B cell (primary cell): Measurements from ENCODE around the gene RAB25. TPM values are rescaled to one million over a fixed set of nuclear protein-coding genes. Genes with fewer than 3 reads are reported as not detected.

Source experiments
- ATAC-seq: fragments of 200-7000 bp; cut with Tn5 transposase; one replicate; pipeline ENCODE4 v1.10.0; 2021; ENCODE audit warnings: low read depth, mild to moderate bottlenecking, moderate number of reproducible peaks, moderate library complexity
- CTCF ChIA-PET: fragments of 350-600 bp; sonication (Branson Sonifier 250); formaldehyde crosslinking; loops from one replicate; lab custom pipeline; 2021; ENCODE audit warnings: antibody characterized with exemption, inconsistent platforms; lab: Charles Lee
- POLR2A ChIA-PET: fragments of 350-600 bp; sonication (Branson Sonifier 250); formaldehyde crosslinking; loops from one replicate; lab custom pipeline; 2021; ENCODE audit warnings: antibody characterized with exemption; lab: Charles Lee
- DNase-seq: peaks from one replicate; pipeline ENCODE4 v3.0.0; 2013
- H2AFZ ChIP-seq: 2 replicates; pipeline ENCODE4 v1.6.1; 2012; ENCODE audit warnings: mild to moderate bottlenecking, low read depth, low read length; ENCODE audit not compliant: insufficient read depth, poor library complexity, severe bottlenecking
- H3K27ac ChIP-seq, 2 donors: 1 replicate in 1 of 2; 2 replicates in 1 of 2; pipeline ENCODE4 v1.5.1; 2012 to 2013; ENCODE audit warnings: low read length in 2 of 2, mild to moderate bottlenecking in 2 of 2, moderate library complexity in 1 of 2
- H3K27me3 ChIP-seq, 4 experiments: fragments of 200-600 bp in 1 of 4; sonication (generic) in 1 of 4; replicated peaks in 1 of 4; 1 replicate in 2 of 4; 2 replicates in 2 of 4; pipeline versions ENCODE4 v1.6.1 to v1.7.0; 2013 to 2016; ENCODE audit warnings: low read length in 3 of 4, mild to moderate bottlenecking in 2 of 4, mixed read lengths in 1 of 4, moderate library complexity in 1 of 4; ENCODE audit not compliant: insufficient read depth in 4 of 4, control insufficient read depth in 3 of 4; ENCODE audit errors: control extremely low read depth in 1 of 4
- H3K36me3 ChIP-seq, 2 experiments: replicated peaks in 1 of 2; 1 replicate in 1 of 2; 2 replicates in 1 of 2; pipeline versions ENCODE4 v1.6.1 to v1.7.1; 2013; ENCODE audit warnings: low read length in 1 of 2; ENCODE audit not compliant: insufficient read depth in 2 of 2, control insufficient read depth in 1 of 2; ENCODE audit errors: control extremely low read depth in 1 of 2, extremely low read depth in 1 of 2
- H3K4me1 ChIP-seq, 2 donors: fragments of 200-600 bp in 1 of 2; sonication (generic) in 1 of 2; 1 replicate in 1 of 2; 2 replicates in 1 of 2; pipeline versions ENCODE4 v1.5.1 to v1.6.1; 2013 to 2017; ENCODE audit warnings: low read length in 2 of 2; ENCODE audit not compliant: control insufficient read depth in 2 of 2, insufficient read depth in 2 of 2
- H3K4me2 ChIP-seq: replicated peaks from 2 replicates; pipeline ENCODE3; 2012; ENCODE audit warnings: mild to moderate bottlenecking, low read depth, low read length; ENCODE audit not compliant: poor library complexity, severe bottlenecking
- H3K4me3 ChIP-seq, 5 experiments: fragments of 200-600 bp in 1 of 5; sonication (generic) in 1 of 5; 1 replicate in 3 of 5; 2 replicates in 2 of 5; pipeline versions ENCODE4 v1.5.1 to v1.7.0; 2011 to 2016; ENCODE audit warnings: low read length in 4 of 5, mild to moderate bottlenecking in 4 of 5, low read depth in 2 of 5, control low read depth in 1 of 5, moderate library complexity in 1 of 5; ENCODE audit not compliant: insufficient read depth in 1 of 5; ENCODE audit errors: control extremely low read depth in 1 of 5, extremely low read depth in 1 of 5
- H3K79me2 ChIP-seq: fragments of 200-600 bp; sonication (generic); one replicate; pipeline ENCODE4 v1.6.0; 2016; ENCODE audit warnings: low read length; ENCODE audit not compliant: control insufficient read depth, insufficient read depth
- H3K9ac ChIP-seq: fragments of 200-600 bp; sonication (generic); 2 replicates; pipeline ENCODE4 v1.6.1; 2017; ENCODE audit warnings: mild to moderate bottlenecking, low read length, moderate library complexity
- H3K9me3 ChIP-seq, 3 donors: one replicate each; pipeline versions ENCODE4 v1.6.1 to v1.7.1; 2013; ENCODE audit warnings: low read length in 2 of 3; ENCODE audit not compliant: control insufficient read depth in 2 of 3, insufficient read depth in 1 of 3; ENCODE audit errors: control extremely low read depth in 1 of 3
- H4K20me1 ChIP-seq: 2 replicates; pipeline ENCODE4 v1.6.0; 2012; ENCODE audit warnings: mild to moderate bottlenecking, low read length; ENCODE audit not compliant: insufficient read depth, control insufficient read depth, poor library complexity, severe bottlenecking
- H3K27ac Mint-ChIP-seq: one replicate; pipeline ENCODE4 v1.8.0; 2021; ENCODE audit warnings: mixed read lengths
- H3K27me3 Mint-ChIP-seq: one replicate; pipeline ENCODE4 v1.8.0; 2021; ENCODE audit warnings: mixed read lengths
- H3K4me1 Mint-ChIP-seq: one replicate; pipeline ENCODE4 v1.8.0; 2021; ENCODE audit warnings: mixed read lengths
- H3K4me3 Mint-ChIP-seq: one replicate; pipeline ENCODE4 v1.8.0; 2021; ENCODE audit warnings: mixed read lengths
- H3K9me3 Mint-ChIP-seq: one replicate; pipeline ENCODE4 v1.8.0; 2022; ENCODE audit warnings: mixed read lengths; ENCODE audit not compliant: insufficient read depth
- CTCF ChIP-seq: fragments of 200-600 bp; IDR thresholded peaks from one replicate; pipeline ENCODE4 v1.8.0; 2022; ENCODE audit warnings: antibody characterized with exemption, mild to moderate bottlenecking
- EZH2 ChIP-seq: IDR thresholded peaks from 2 replicates; pipeline ENCODE4 v1.6.1; 2012; ENCODE audit warnings: borderline replicate concordance, low read depth, mild to moderate bottlenecking, moderate library complexity, low read length; ENCODE audit not compliant: insufficient read depth, poor library complexity, severe bottlenecking
- WGBS: methylation state at CpG from one replicate; pipeline ENCODE4 v1.1.5; 2013; ENCODE audit warnings: missing lambda C conversion rate; ENCODE audit not compliant: insufficient coverage; 5-methylcytosine and 5-hydroxymethylcytosine counted together
- intact Hi-C: fragments of 100-400 bp; cut with micrococcal nuclease; formaldehyde crosslinking; loops from one replicate; pipeline ENCODE4 v1.10.0; 2022
- polyA plus RNA-seq: library from polyadenylated mRNA; depleted of rRNA; stranded (reverse); fragments of >200 nt; gene quantifications from 2 replicates; pipeline ENCODE4 v1.2.3, GENCODE V29; 2012
- total RNA-seq, 2 donors: library from RNA; stranded (reverse); fragments of 120-200 nt in 1 of 2; gene quantifications; 1 replicate in 1 of 2; 2 replicates in 1 of 2; pipeline versions ENCODE4 v1.2.3 to v1.2.4, GENCODE V29; 2013 to 2022

Gene RAB25
- total and polyA plus RNA-seq, 2 donors (not counting 1 experiment from before 2014, with no cell fraction given): 0.69 to 2.2 TPM

- ChIA-PET POLR2A (interaction anchor here (0.8 kb wide), 1 partner anchor 14 kb away, joined by 3 read pairs; no protein-coding TSS in a partner anchor), CTCF (interaction anchor here (0.5 to 28.7 kb wide), 5 partner anchors 8 to 217 kb away, joined by 3 to 970 read pairs (median 6); partner anchors contain the start of gene UBQLN4)
- WGBS: 88% methylated on average over 7 of the region's 10 CpGs
- H3K4me3 Mint-ChIP-seq: no peak overlapping the region
- H3K4me1 ChIP-seq: peaks cover 22 to 24% of the 10 kb centered on the region in 2 donors
- intact Hi-C loops: no loop called here
- no peaks in the 10 kb centered on the region for H3K79me2 ChIP-seq
- no peak for ATAC-seq
- no peak overlapping the region for H3K27ac Mint-ChIP-seq
- no peak overlapping the region for H3K9ac ChIP-seq
- peaks cover 30% of the 10 kb centered on the region for H3K27me3 Mint-ChIP-seq
- no peak for TF ChIP-seq EZH2
- no peak for TF ChIP-seq CTCF
- no peaks in the 10 kb centered on the region for H3K36me3 ChIP-seq
- H4K20me1 ChIP-seq: no peaks in the 10 kb centered on the region
- no peak overlapping the region for H2AFZ ChIP-seq
- peaks cover 0 to 43% (median 12%) of the 10 kb centered on the region in 4 experiments for H3K27me3 ChIP-seq
- no peak overlapping the region for H3K4me3 ChIP-seq
- H3K4me1 Mint-ChIP-seq: peaks cover 42% of the 10 kb centered on the region
- no peaks in the 10 kb centered on the region for H3K9me3 Mint-ChIP-seq
- no peak overlapping the region for H3K27ac ChIP-seq
- peaks cover 0 to 4% (median 0%) of the 10 kb centered on the region in 3 donors for H3K9me3 ChIP-seq
- H3K4me2 ChIP-seq: no peak overlapping the region
- DNase-seq: no peak
These were observed 51.5 kb downstream of the RAB25 start for GRCh38 chr1:156112276-156113137.
